Epithelial cell of umbilical artery (primary cell): Measurements from ENCODE around the gene CASP1. TPM values are rescaled to one million over a fixed set of nuclear protein-coding genes. Genes with fewer than 3 reads are reported as not detected.

Experiments used
- total RNA-seq: library from RNA; depleted of rRNA; stranded (reverse); fragments of >200 nt; gene quantifications from 2 replicates; pipeline ENCODE4 v1.2.3, GENCODE V29; 2014

CASP1 gene
- total RNA-seq: 4.2 and 49.7 TPM in 2 replicates

GRCh38 chr11:105034813-105035620, at the start of gene CASP1:
TSS of gene CASP1 (minus strand) at chr11:105035144. CDS start at chr11:105035113, 31 bp downstream.

DNA sequence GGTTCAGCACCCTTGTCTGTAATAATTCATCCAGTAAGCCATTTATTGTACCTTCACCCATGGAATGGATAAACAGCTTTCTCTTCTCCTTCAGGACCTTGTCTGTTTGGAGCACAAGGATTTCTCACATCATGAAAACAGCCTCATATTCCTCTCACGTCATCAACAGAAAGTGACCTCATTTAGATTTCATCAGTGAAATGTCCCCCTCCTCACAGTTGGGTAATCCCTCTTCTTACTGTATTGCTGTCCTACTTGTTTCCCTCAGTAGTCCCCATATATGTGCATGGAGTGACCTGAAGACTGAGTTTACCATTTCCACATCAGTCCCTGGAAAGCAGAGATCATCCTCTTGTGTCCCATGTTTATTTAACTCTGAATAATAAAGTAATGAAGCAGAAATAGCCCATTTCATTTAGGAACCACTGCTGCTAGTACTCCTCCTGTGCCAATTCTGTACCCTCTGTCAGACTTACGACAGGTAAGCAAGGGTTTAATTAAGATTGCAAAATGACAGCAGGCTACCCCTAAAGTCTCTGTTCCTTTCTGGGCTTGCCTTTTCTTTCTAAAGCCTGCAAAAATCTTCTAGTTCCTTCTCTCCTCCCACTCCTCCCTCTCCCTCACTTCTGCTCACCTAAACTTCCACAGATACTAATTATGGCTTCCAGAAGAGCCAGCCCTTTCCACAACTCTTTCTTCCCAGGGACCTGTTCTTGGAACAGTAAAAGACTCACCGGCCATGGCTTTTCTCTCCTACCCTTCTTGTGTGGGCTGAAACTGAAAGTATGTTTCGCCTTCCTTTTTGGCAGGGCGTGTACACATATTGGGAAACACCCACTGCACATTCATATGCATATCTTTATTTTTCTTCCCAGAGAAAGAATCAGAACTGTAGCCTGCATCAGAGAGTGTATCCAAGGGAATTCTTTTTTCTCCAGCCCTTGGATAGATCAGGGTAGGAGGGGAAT, 9.9 kb upstream of the CASP1 start, which contains the start of gene CARD16:
TSS of gene CARD16 (minus strand) at position 779 of the 968 bp plus-strand sequence. CDS start at position 741, 38 bp downstream.

DNA sequence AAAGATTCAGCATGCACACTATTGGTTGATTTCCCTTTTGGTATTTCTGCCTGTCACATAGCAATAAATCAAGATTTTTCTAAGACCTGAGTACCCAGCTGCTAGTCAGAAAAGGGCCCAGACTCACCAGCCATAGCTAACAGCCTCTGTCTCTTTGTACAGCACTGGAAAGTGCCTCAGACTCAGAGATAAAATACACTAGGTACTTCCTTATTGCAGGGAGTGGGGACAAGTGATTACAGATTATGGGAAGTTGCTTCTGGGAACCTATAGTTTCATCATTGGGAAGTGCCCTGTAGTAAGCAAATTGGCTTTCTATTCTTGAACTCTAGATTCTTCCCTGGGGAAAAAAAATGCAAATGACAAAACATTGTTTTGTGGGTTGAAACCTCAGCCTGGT, 11.9 kb downstream of the CASP1 start, which contains the start of gene CASP5:
TSS of gene CASP5 (minus strand) at position 166 of the 400 bp plus-strand sequence. CDS start at position 134, 32 bp downstream.

Other genes starting within 250 kb of the CASP1 start
- gene CASP12, start 136.7 kb downstream of the CASP1 start, total RNA-seq: 1.9 and 2.0 TPM in 2 replicates
- 161 and 167 TPM in 2 replicates for gene CASP4, start 66.6 kb downstream of the CASP1 start, total RNA-seq
- gene CASP5, start 12.0 kb downstream of the CASP1 start, total RNA-seq: not detected in 2 replicates
- 18.8 and 146 TPM in 2 replicates for gene CARD16, start 10.2 kb upstream of the CASP1 start, total RNA-seq
- under 0.01 TPM in 1 of 2 replicates, not detected in the other for gene CARD18, start 104.6 kb upstream of the CASP1 start, total RNA-seq